SK-N-SH treated with all-trans-retinoic acid at 6 μM for 48 hours (cell line): ENCODE data around the gene APLP1.

Experiments used
- ATAC-seq: fragments of 200-7000 bp; cut with Tn5 transposase; 3 replicates; pipeline ENCODE4 v1.9.1; 2020; ENCODE audit warnings: mild to moderate bottlenecking, moderate library complexity
- BACH2 ChIP-seq: fragments of 250-450 bp; sonication (Bioruptor Pico); IDR thresholded peaks from 2 replicates; pipeline ENCODE4 v1.9.0; 2021; ENCODE audit warnings: mild to moderate bottlenecking, borderline replicate concordance
- CREB5 ChIP-seq: fragments of 250-450 bp; sonication (Bioruptor Pico); IDR thresholded peaks from 2 replicates; pipeline ENCODE4 v1.5.1; 2020; ENCODE audit warnings: low read depth, mild to moderate bottlenecking, moderate library complexity
- CSDC2 ChIP-seq: fragments of 250-450 bp; sonication (Bioruptor Pico); IDR thresholded peaks from 2 replicates; pipeline ENCODE4 v1.5.0; 2020; ENCODE audit warnings: mild to moderate bottlenecking, moderate library complexity
- CSRNP3 ChIP-seq: fragments of 250-450 bp; sonication (Bioruptor Pico); IDR thresholded peaks from 2 replicates; pipeline ENCODE4 v1.5.1; 2021; ENCODE audit warnings: mild to moderate bottlenecking, moderate library complexity
- ESRRG ChIP-seq: fragments of 250-450 bp; sonication (Bioruptor Pico); IDR thresholded peaks from 2 replicates; pipeline ENCODE4 v1.6.1; 2021; ENCODE audit warnings: mild to moderate bottlenecking
- ISL1 ChIP-seq: fragments of 250-450 bp; sonication (Bioruptor Pico); IDR thresholded peaks from 2 replicates; pipeline ENCODE4 v2.1.2; 2022; ENCODE audit warnings: mild to moderate bottlenecking, moderate library complexity
- OSR1 ChIP-seq: fragments of 250-450 bp; sonication (Bioruptor Pico); IDR thresholded peaks from 2 replicates; pipeline ENCODE4 v1.8.0; 2022; ENCODE audit warnings: moderate library complexity, mild to moderate bottlenecking, inconsistent platforms
- PATZ1 ChIP-seq: fragments of 250-450 bp; sonication (Bioruptor Pico); IDR thresholded peaks from 2 replicates; pipeline ENCODE4 v1.8.0; 2020; ENCODE audit warnings: mild to moderate bottlenecking, moderate library complexity, borderline replicate concordance
- POU6F1 ChIP-seq: fragments of 250-450 bp; sonication (Bioruptor Pico); IDR thresholded peaks from 2 replicates; pipeline ENCODE4 v1.8.0; 2021; ENCODE audit warnings: low read depth, mild to moderate bottlenecking, moderate library complexity, borderline replicate concordance
- PPARA ChIP-seq: fragments of 250-450 bp; sonication (Bioruptor Pico); IDR thresholded peaks from 2 replicates; pipeline ENCODE4 v1.5.0; 2020; ENCODE audit warnings: mild to moderate bottlenecking, borderline replicate concordance
- RARB ChIP-seq: fragments of 250-450 bp; sonication (Bioruptor Pico); IDR thresholded peaks from 2 replicates; pipeline ENCODE4 v1.8.0; 2021; ENCODE audit warnings: mild to moderate bottlenecking, moderate library complexity
- SNAI2 ChIP-seq: fragments of 250-450 bp; sonication (Bioruptor Pico); IDR thresholded peaks from 2 replicates; pipeline ENCODE4 v1.5.0; 2020; ENCODE audit warnings: mild to moderate bottlenecking, moderate library complexity
- TCF4 ChIP-seq: fragments of 250-450 bp; sonication (Bioruptor Pico); IDR thresholded peaks from 2 replicates; pipeline ENCODE4 v1.8.0; 2021; ENCODE audit warnings: mild to moderate bottlenecking, moderate library complexity, borderline replicate concordance
- TOX ChIP-seq: fragments of 250-450 bp; sonication (Bioruptor Pico); IDR thresholded peaks from 2 replicates; pipeline ENCODE4 v1.8.0; 2021; ENCODE audit warnings: mild to moderate bottlenecking, moderate library complexity, borderline replicate concordance
- TSHZ2 ChIP-seq: fragments of 250-450 bp; sonication (Bioruptor Pico); IDR thresholded peaks from 2 replicates; pipeline ENCODE4 v1.5.0; 2020; ENCODE audit warnings: mild to moderate bottlenecking, moderate library complexity
- ZC3H10 ChIP-seq: fragments of 250-450 bp; sonication (Bioruptor Pico); IDR thresholded peaks from 2 replicates; pipeline ENCODE4 v1.5.1; 2021; ENCODE audit warnings: mild to moderate bottlenecking, moderate library complexity
- ZFP3 ChIP-seq: fragments of 250-450 bp; sonication (Bioruptor Pico); IDR thresholded peaks from 2 replicates; pipeline ENCODE4 v1.5.0; 2020; ENCODE audit warnings: mild to moderate bottlenecking, moderate library complexity
- ZFP30 ChIP-seq: fragments of 450-650 bp; formaldehyde crosslinking; IDR thresholded peaks from 2 replicates; pipeline ENCODE4 v1.5.0; 2022; ENCODE audit warnings: mild to moderate bottlenecking, moderate library complexity
- ZNF565 ChIP-seq: fragments of 450-650 bp; formaldehyde crosslinking; conservative IDR thresholded peaks from 2 replicates; pipeline ENCODE4 v1.5.0; 2020; ENCODE audit warnings: low read depth, mild to moderate bottlenecking, moderate library complexity
- ZNF70 ChIP-seq: fragments of 450-650 bp; formaldehyde crosslinking; IDR thresholded peaks from 2 replicates; pipeline ENCODE4 v1.5.0; 2020; ENCODE audit warnings: mild to moderate bottlenecking, moderate library complexity
- ZNF8 ChIP-seq: fragments of 450-650 bp; formaldehyde crosslinking; IDR thresholded peaks from 2 replicates; pipeline ENCODE4 v1.5.0; 2020; ENCODE audit warnings: mild to moderate bottlenecking, moderate library complexity

APLP1 gene

GRCh38 chr19:35895911-35896642 is 27.7 kb downstream of the APLP1 start (continued):
- TF ChIP-seq PATZ1, result no peak
- no peak for TF ChIP-seq ZNF8 (CRISPR knock-in tag)
- TF ChIP-seq ISL1, result no peak
- TF ChIP-seq TCF4 (CRISPR knock-in tag), result no peak
- TF ChIP-seq CSRNP3 (CRISPR knock-in tag), result no peak
- no peak for TF ChIP-seq ZNF565 (CRISPR knock-in tag)
- no peak for TF ChIP-seq OSR1 (CRISPR knock-in tag)

GRCh38 chr19:35896643-35897040 is 28.3 kb downstream of the APLP1 start:
- ATAC-seq, result no peak
- TF ChIP-seq ISL1 (no peak), ZNF70 (CRISPR knock-in tag) (no peak), TOX (CRISPR knock-in tag) (no peak), PPARA (CRISPR knock-in tag) (no peak), TCF4 (CRISPR knock-in tag) (no peak), CSDC2 (CRISPR knock-in tag) (no peak), SNAI2 (CRISPR knock-in tag) (no peak), ZNF8 (CRISPR knock-in tag) (no peak), RARB (CRISPR knock-in tag) (no peak), ZFP30 (CRISPR knock-in tag) (no peak), ZFP3 (no peak), BACH2 (CRISPR knock-in tag) (no peak), TSHZ2 (CRISPR knock-in tag) (no peak), ESRRG (no peak), POU6F1 (CRISPR knock-in tag) (no peak), ZNF565 (CRISPR knock-in tag) (no peak), OSR1 (CRISPR knock-in tag) (no peak), ZC3H10 (no peak)

GRCh38 chr19:35897706-35898451 is 29.5 kb downstream of the APLP1 start:
- ATAC-seq, result no peak
- TF ChIP-seq RARB (CRISPR knock-in tag), result no peak
- TF ChIP-seq ZNF8 (CRISPR knock-in tag), result no peak
- no peak for TF ChIP-seq TOX (CRISPR knock-in tag)
- no peak for TF ChIP-seq PATZ1
- TF ChIP-seq CREB5, result no peak
- no peak for TF ChIP-seq BACH2 (CRISPR knock-in tag)
- no peak for TF ChIP-seq ZNF565 (CRISPR knock-in tag)
- no peak for TF ChIP-seq CSDC2 (CRISPR knock-in tag)
- no peak for TF ChIP-seq ESRRG
- TF ChIP-seq CSRNP3 (CRISPR knock-in tag), result no peak
- no peak for TF ChIP-seq ZFP30 (CRISPR knock-in tag)
